K562 (cell line): Measurements from ENCODE around the gene CSRP2.

Experiments used
- KAT8 ChIP-seq: fragments of 450-650 bp; IDR thresholded peaks from 2 replicates; pipeline ENCODE4 v1.6.1; 2016; ENCODE audit warnings: low read depth, mild to moderate bottlenecking
- ZNF224 ChIP-seq: sonication (generic); formaldehyde crosslinking; IDR thresholded peaks from 2 replicates; pipeline ENCODE4 v1.8.0; 2022; ENCODE audit warnings: mild to moderate bottlenecking, missing genetic modification reagents
- TF ChIP-seq, protein P1 (sequence below): sonication (generic); formaldehyde crosslinking; IDR thresholded peaks from 2 replicates; pipeline ENCODE4 v1.8.1; 2022; ENCODE audit warnings: missing genetic modification reagents
- TF ChIP-seq, protein P2 (sequence below): fragments of 450-650 bp; conservative IDR thresholded peaks from 2 replicates; pipeline ENCODE4 v1.6.1; 2016; ENCODE audit warnings: missing genetic modification characterization, low read depth, mild to moderate bottlenecking, missing compliant biosample characterization, moderate library complexity
- TF ChIP-seq, protein P3 (sequence below): fragments of 250-450 bp; sonication (Bioruptor Pico); IDR thresholded peaks from 2 replicates; pipeline ENCODE4 v1.8.0; 2021; ENCODE audit warnings: moderate library complexity, mild to moderate bottlenecking, inconsistent platforms

DNA sequence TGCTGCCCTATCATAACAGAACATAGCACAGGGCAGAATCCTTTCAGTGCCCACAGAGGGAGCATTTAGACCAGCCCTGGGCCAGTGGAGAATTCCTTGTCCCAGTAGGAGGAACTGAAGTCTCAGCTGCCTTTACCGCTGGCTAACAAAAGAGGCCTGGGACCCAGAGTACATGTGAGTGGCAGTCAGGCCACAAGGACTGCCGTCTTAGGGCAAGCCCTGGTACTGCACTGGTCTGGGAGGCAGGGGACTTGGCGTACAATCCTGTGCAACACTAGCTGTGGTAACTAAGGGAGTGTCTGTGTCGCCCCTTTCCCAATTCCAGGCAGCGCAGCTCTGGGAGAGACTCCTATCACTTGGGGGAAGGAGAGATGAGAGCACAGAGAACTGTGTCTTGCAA lies 17.0 kb upstream of the CSRP2 start:
- TF ChIP-seq KAT8 (no peak), ZNF224 (CRISPR knock-in tag) (no peak)
- TF ChIP-seq, protein P1, sequence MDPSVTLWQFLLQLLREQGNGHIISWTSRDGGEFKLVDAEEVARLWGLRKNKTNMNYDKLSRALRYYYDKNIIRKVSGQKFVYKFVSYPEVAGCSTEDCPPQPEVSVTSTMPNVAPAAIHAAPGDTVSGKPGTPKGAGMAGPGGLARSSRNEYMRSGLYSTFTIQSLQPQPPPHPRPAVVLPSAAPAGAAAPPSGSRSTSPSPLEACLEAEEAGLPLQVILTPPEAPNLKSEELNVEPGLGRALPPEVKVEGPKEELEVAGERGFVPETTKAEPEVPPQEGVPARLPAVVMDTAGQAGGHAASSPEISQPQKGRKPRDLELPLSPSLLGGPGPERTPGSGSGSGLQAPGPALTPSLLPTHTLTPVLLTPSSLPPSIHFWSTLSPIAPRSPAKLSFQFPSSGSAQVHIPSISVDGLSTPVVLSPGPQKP (CRISPR knock-in tag) = no peak
- TF ChIP-seq, protein P2, sequence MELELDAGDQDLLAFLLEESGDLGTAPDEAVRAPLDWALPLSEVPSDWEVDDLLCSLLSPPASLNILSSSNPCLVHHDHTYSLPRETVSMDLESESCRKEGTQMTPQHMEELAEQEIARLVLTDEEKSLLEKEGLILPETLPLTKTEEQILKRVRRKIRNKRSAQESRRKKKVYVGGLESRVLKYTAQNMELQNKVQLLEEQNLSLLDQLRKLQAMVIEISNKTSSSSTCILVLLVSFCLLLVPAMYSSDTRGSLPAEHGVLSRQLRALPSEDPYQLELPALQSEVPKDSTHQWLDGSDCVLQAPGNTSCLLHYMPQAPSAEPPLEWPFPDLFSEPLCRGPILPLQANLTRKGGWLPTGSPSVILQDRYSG (tag) = no peak
- TF ChIP-seq, protein P3, sequence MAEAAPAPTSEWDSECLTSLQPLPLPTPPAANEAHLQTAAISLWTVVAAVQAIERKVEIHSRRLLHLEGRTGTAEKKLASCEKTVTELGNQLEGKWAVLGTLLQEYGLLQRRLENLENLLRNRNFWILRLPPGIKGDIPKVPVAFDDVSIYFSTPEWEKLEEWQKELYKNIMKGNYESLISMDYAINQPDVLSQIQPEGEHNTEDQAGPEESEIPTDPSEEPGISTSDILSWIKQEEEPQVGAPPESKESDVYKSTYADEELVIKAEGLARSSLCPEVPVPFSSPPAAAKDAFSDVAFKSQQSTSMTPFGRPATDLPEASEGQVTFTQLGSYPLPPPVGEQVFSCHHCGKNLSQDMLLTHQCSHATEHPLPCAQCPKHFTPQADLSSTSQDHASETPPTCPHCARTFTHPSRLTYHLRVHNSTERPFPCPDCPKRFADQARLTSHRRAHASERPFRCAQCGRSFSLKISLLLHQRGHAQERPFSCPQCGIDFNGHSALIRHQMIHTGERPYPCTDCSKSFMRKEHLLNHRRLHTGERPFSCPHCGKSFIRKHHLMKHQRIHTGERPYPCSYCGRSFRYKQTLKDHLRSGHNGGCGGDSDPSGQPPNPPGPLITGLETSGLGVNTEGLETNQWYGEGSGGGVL (CRISPR knock-in tag) = no peak
